Colonic mucosa (tissue), 4 donors: ENCODE measurements around the gene TRAPPC12. TPM values are rescaled to one million over a fixed set of nuclear protein-coding genes. Genes with fewer than 3 reads are reported as not detected.

Experiments used
- DNase-seq: peaks from one replicate; pipeline ENCODE4 v3.0.0-alpha.2; 2020
- H3K27ac ChIP-seq: fragments of 200-600 bp; one replicate; pipeline ENCODE4 v1.8.0; 2021
- H3K27me3 ChIP-seq: fragments of 200-600 bp; one replicate; pipeline ENCODE4 v1.8.0; 2021
- H3K36me3 ChIP-seq: fragments of 200-600 bp; one replicate; pipeline ENCODE4 v1.8.0; 2021
- H3K4me1 ChIP-seq: fragments of 200-600 bp; one replicate; pipeline ENCODE4 v1.8.0; 2021; ENCODE audit warnings: mild to moderate bottlenecking
- H3K4me3 ChIP-seq: fragments of 200-600 bp; one replicate; pipeline ENCODE4 v1.8.0; 2021
- H3K9ac ChIP-seq, 2 donors: one replicate each; pipeline ENCODE4 v1.7.0; 2013; ENCODE audit warnings: control low read depth in 2 of 2, low read depth in 2 of 2, low read length in 2 of 2
- H3K9me3 ChIP-seq: fragments of 200-600 bp; one replicate; pipeline ENCODE4 v1.8.0; 2021
- CTCF ChIP-seq: fragments of 200-600 bp; IDR thresholded peaks from one replicate; pipeline ENCODE4 v1.8.0; 2022; ENCODE audit warnings: antibody characterized with exemption, mild to moderate bottlenecking
- intact Hi-C: fragments of 100-400 bp; cut with DNase I; formaldehyde crosslinking; loops from one replicate; pipeline ENCODE4 v1.14.1; 2022
- total RNA-seq, 2 donors: library from RNA; stranded (reverse); fragmentation: NEBNext Ultra II Directional in 1 of 2; extraction: Animal tissue kit (Norgen Biotek cat#: 25700) in 1 of 2; gene quantifications; one replicate each; pipeline ENCODE4 v1.2.1, GENCODE V29; 2021
- donor health status: healthy.
- donor health status: DM: no; HTN: no; CAD: no.
- donor health status: DM: no; HTN: no; CAD: no.

TRAPPC12 gene
- total RNA-seq, 2 donors from 2014 or later: 59.1 to 91.5 TPM

- intact Hi-C loops: no loop called here
These were observed 29.3 kb downstream of the TRAPPC12 start for GRCh38 chr2:3408781-3409180.

GRCh38 chr2:3409627-3410170 is 30.2 kb downstream of the TRAPPC12 start:
- DNase-seq: no peak
- H3K27ac ChIP-seq: no peak overlapping the region
- no peaks in the 10 kb centered on the region for H3K36me3 ChIP-seq
- no peaks in the 10 kb centered on the region for H3K4me1 ChIP-seq
- H3K9ac ChIP-seq: no peak overlapping the region
- no peak for TF ChIP-seq CTCF
- H3K9me3 ChIP-seq: no peaks in the 10 kb centered on the region
- intact Hi-C loops: no loop called here
- H3K27me3 ChIP-seq: no peaks in the 10 kb centered on the region
- no peak overlapping the region for H3K4me3 ChIP-seq

More at GRCh38 chr2:3408781-3409180, 29.3 kb downstream of the TRAPPC12 start:
- Histone ChIP-seq H3K36me3 (no peaks in the 10 kb centered on the region), H3K27ac (no peak overlapping the region), H3K9ac (no peak overlapping the region), H3K27me3 (no peaks in the 10 kb centered on the region), H3K9me3 (no peaks in the 10 kb centered on the region), H3K4me3 (no peak overlapping the region), H3K4me1 (no peaks in the 10 kb centered on the region)
- no peak for TF ChIP-seq CTCF
- no peak for DNase-seq

GRCh38 chr2:3411103-3411502 is 31.6 kb downstream of the TRAPPC12 start:
- no peaks in the 10 kb centered on the region for H3K27me3 ChIP-seq
- no peaks in the 10 kb centered on the region for H3K4me1 ChIP-seq
- TF ChIP-seq CTCF: no peak
- H3K4me3 ChIP-seq: no peak overlapping the region
- H3K9ac ChIP-seq: no peak overlapping the region
- no peaks in the 10 kb centered on the region for H3K36me3 ChIP-seq
- intact Hi-C loops: no loop called here
- H3K9me3 ChIP-seq: no peaks in the 10 kb centered on the region
- no peak overlapping the region for H3K27ac ChIP-seq
- no peak for DNase-seq

- intact Hi-C loops: no loop called here
- Histone ChIP-seq H3K36me3 (no peaks in the 10 kb centered on the region), H3K4me1 (no peaks in the 10 kb centered on the region), H3K4me3 (no peak overlapping the region), H3K9ac (no peak overlapping the region), H3K27ac (no peak overlapping the region), H3K27me3 (no peaks in the 10 kb centered on the region), H3K9me3 (no peaks in the 10 kb centered on the region)
- no peak for TF ChIP-seq CTCF
- no peak for DNase-seq
These were observed 34.2 kb downstream of the TRAPPC12 start for GRCh38 chr2:3413697-3414096.

- Histone ChIP-seq H3K9me3 (no peaks in the 10 kb centered on the region), H3K9ac (no peak overlapping the region), H3K4me3 (no peak overlapping the region), H3K4me1 (no peaks in the 10 kb centered on the region), H3K27me3 (no peaks in the 10 kb centered on the region), H3K27ac (no peak overlapping the region), H3K36me3 (no peaks in the 10 kb centered on the region)
- no peak for DNase-seq
- intact Hi-C loops: no loop called here
- TF ChIP-seq CTCF: no peak
These were observed 34.8 kb downstream of the TRAPPC12 start for GRCh38 chr2:3414133-3414860.
